Measurements from ENCODE around the gene DPY30.

The DPY30 gene

GRCh38 chr2:32039447-32040219 lies at the start of gene DPY30:
DPY30 (minus strand) TSS chr2:32039805; CDS start chr2:32039456, 349 bp downstream.
- Histone ChIP-seq H3K9me3 (ENCODE audit: insufficient read depth, low read length) (no peaks in the 10 kb centered on the region), H3K27me3 (ENCODE audit: insufficient read depth, insufficient read length) (no peaks in the 10 kb centered on the region), H3K9ac (ENCODE audit: insufficient read length, low read depth) (peak within 1 kb of the TSS; percentile 81), H3K4me3 (ENCODE audit: insufficient read length, low read depth) (peak within 1 kb of the TSS; percentile 59), H3K4me1 (ENCODE audit: insufficient read depth, insufficient read length) (no peaks in the 10 kb centered on the region), H3K36me3 (ENCODE audit: insufficient read depth, insufficient read length, low read length) (peaks cover 20% of the 10 kb centered on the region)
- DNase-seq (ENCODE audit: low read depth, low spot score) = peak; percentile 93
- TF ChIP-seq ZNF274 (IDR thresholded peaks at IDR 0.05; ENCODE audit: low read depth, low read length) = no peak
- no peak for TF ChIP-seq SUZ12 (IDR thresholded peaks at IDR 0.05; ENCODE audit: extremely low read depth, insufficient read depth, insufficient read length)
- no peak for TF ChIP-seq YY1 (IDR thresholded peaks at IDR 0.05; ENCODE audit: insufficient read depth, insufficient read length)

- Histone ChIP-seq H3K9ac (ENCODE audit: insufficient read length, low read depth) (no peak overlapping the region), H3K36me3 (ENCODE audit: insufficient read depth, insufficient read length, low read length) (no peaks in the 10 kb centered on the region), H3K9me3 (ENCODE audit: insufficient read depth, low read length) (no peaks in the 10 kb centered on the region), H3K4me1 (ENCODE audit: insufficient read depth, insufficient read length) (no peaks in the 10 kb centered on the region), H3K4me3 (ENCODE audit: insufficient read length, low read depth) (no peak overlapping the region), H3K27me3 (ENCODE audit: insufficient read depth, insufficient read length) (no peaks in the 10 kb centered on the region)
- TF ChIP-seq SUZ12 (IDR thresholded peaks at IDR 0.05; ENCODE audit: extremely low read depth, insufficient read depth, insufficient read length) = no peak
- no peak for TF ChIP-seq ZNF274 (IDR thresholded peaks at IDR 0.05; ENCODE audit: low read depth, low read length)
- TF ChIP-seq YY1 (IDR thresholded peaks at IDR 0.05; ENCODE audit: insufficient read depth, insufficient read length) = no peak
- no peak for DNase-seq (ENCODE audit: low read depth, low spot score)
Observed at GRCh38 chr2:32074134-32074506, 34.5 kb upstream of the DPY30 start.

- Histone ChIP-seq H3K9me3 (ENCODE audit: insufficient read depth, low read length) (no peaks in the 10 kb centered on the region), H3K4me1 (ENCODE audit: insufficient read depth, insufficient read length) (no peaks in the 10 kb centered on the region), H3K36me3 (ENCODE audit: insufficient read depth, insufficient read length, low read length) (no peaks in the 10 kb centered on the region), H3K27me3 (ENCODE audit: insufficient read depth, insufficient read length) (no peaks in the 10 kb centered on the region), H3K4me3 (ENCODE audit: insufficient read length, low read depth) (no peak overlapping the region), H3K9ac (ENCODE audit: insufficient read length, low read depth) (no peak overlapping the region)
- no peak for DNase-seq (ENCODE audit: low read depth, low spot score)
- TF ChIP-seq YY1 (IDR thresholded peaks at IDR 0.05; ENCODE audit: insufficient read depth, insufficient read length) (no peak), SUZ12 (IDR thresholded peaks at IDR 0.05; ENCODE audit: extremely low read depth, insufficient read depth, insufficient read length) (no peak), ZNF274 (IDR thresholded peaks at IDR 0.05; ENCODE audit: low read depth, low read length) (no peak)
Observed at GRCh38 chr2:32067549-32067948, 27.9 kb upstream of the DPY30 start.

GRCh38 chr2:32064713-32065112 lies 25.1 kb upstream of the DPY30 start:
- no peaks in the 10 kb centered on the region for H3K27me3 ChIP-seq (ENCODE audit: insufficient read depth, insufficient read length)
- no peak for TF ChIP-seq YY1 (IDR thresholded peaks at IDR 0.05; ENCODE audit: insufficient read depth, insufficient read length)
- TF ChIP-seq ZNF274 (IDR thresholded peaks at IDR 0.05; ENCODE audit: low read depth, low read length) = no peak
- H3K9me3 ChIP-seq (ENCODE audit: insufficient read depth, low read length) = no peaks in the 10 kb centered on the region
- H3K9ac ChIP-seq (ENCODE audit: insufficient read length, low read depth) = peak overlapping the region; percentile 58
- DNase-seq (ENCODE audit: low read depth, low spot score) = no peak
- H3K36me3 ChIP-seq (ENCODE audit: insufficient read depth, insufficient read length, low read length) = no peaks in the 10 kb centered on the region
- H3K4me3 ChIP-seq (ENCODE audit: insufficient read length, low read depth) = peak overlapping the region; percentile 49
- no peaks in the 10 kb centered on the region for H3K4me1 ChIP-seq (ENCODE audit: insufficient read depth, insufficient read length)

GRCh38 chr2:32064021-32064601 lies 24.5 kb upstream of the DPY30 start:
- H3K27me3 ChIP-seq (ENCODE audit: insufficient read depth, insufficient read length) = no peaks in the 10 kb centered on the region
- peak overlapping the region; percentile 58 for H3K9ac ChIP-seq (ENCODE audit: insufficient read length, low read depth)
- DNase-seq (ENCODE audit: low read depth, low spot score) = no peak
- no peaks in the 10 kb centered on the region for H3K4me1 ChIP-seq (ENCODE audit: insufficient read depth, insufficient read length)
- TF ChIP-seq ZNF274 (IDR thresholded peaks at IDR 0.05; ENCODE audit: low read depth, low read length) (no peak), SUZ12 (IDR thresholded peaks at IDR 0.05; ENCODE audit: extremely low read depth, insufficient read depth, insufficient read length) (no peak), YY1 (IDR thresholded peaks at IDR 0.05; ENCODE audit: insufficient read depth, insufficient read length) (no peak)
- no peaks in the 10 kb centered on the region for H3K9me3 ChIP-seq (ENCODE audit: insufficient read depth, low read length)
- H3K4me3 ChIP-seq (ENCODE audit: insufficient read length, low read depth) = peak overlapping the region; percentile 49
- no peaks in the 10 kb centered on the region for H3K36me3 ChIP-seq (ENCODE audit: insufficient read depth, insufficient read length, low read length)

- TF ChIP-seq SUZ12 (IDR thresholded peaks at IDR 0.05; ENCODE audit: extremely low read depth, insufficient read depth, insufficient read length) = no peak
- no peak for TF ChIP-seq ZNF274 (IDR thresholded peaks at IDR 0.05; ENCODE audit: low read depth, low read length)
- no peak for TF ChIP-seq YY1 (IDR thresholded peaks at IDR 0.05; ENCODE audit: insufficient read depth, insufficient read length)
Observed at GRCh38 chr2:32063310-32064020, 23.9 kb upstream of the DPY30 start, which contains the start of gene SPAST. SPAST (plus strand) TSS chr2:32063556; CDS start chr2:32063832, 276 bp downstream.

More at GRCh38 chr2:32063310-32064020, 23.9 kb upstream of the DPY30 start, which contains the start of gene SPAST:
- Histone ChIP-seq H3K9ac (ENCODE audit: insufficient read length, low read depth) (peak within 1 kb of the TSS; percentile 71), H3K27me3 (ENCODE audit: insufficient read depth, insufficient read length) (no peaks in the 10 kb centered on the region), H3K36me3 (ENCODE audit: insufficient read depth, insufficient read length, low read length) (no peaks in the 10 kb centered on the region), H3K4me1 (ENCODE audit: insufficient read depth, insufficient read length) (no peaks in the 10 kb centered on the region), H3K4me3 (ENCODE audit: insufficient read length, low read depth) (peak within 1 kb of the TSS; percentile 53), H3K9me3 (ENCODE audit: insufficient read depth, low read length) (no peaks in the 10 kb centered on the region)
- DNase-seq (ENCODE audit: low read depth, low spot score) = peak; percentile 96

Measured in NT2/D1 (cell line).